HG03342 (cell line): ENCODE data around the gene GNPTAB.
"Not testable (repeated sequence)": the region's sequence is repeated elsewhere in the genome, so short reads cannot be mapped to it uniquely, and the experiment has no call there.

Source experiments
- ATAC-seq: cut with Tn5 transposase; IDR thresholded peaks from one replicate; pipeline ENCODE4 v1.9.1; 2021; ENCODE audit warnings: mild to moderate bottlenecking, moderate library complexity; ENCODE audit not compliant: unreplicated experiment

GNPTAB gene

DNA sequence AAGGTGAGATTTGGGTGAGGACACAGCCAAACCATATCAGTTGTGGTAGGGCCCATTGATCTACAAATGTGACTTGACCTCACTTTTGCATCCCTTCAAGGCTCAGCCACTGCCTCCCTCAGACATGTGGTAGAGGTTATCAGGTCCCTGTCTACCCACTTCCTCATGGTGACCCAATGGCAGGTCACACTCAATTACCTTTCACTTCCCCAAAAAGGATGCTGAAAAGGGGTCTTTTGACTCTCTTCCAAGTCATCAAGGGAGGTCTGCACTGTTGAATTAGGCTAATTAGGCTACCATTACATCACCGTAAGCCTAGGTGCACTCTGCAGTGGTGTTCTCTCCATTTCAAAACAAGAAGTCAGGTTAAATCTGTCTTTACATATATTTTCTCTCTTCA, 24.0 kb upstream of the GNPTAB start:
- ATAC-seq, result peak; percentile 46

DNA sequence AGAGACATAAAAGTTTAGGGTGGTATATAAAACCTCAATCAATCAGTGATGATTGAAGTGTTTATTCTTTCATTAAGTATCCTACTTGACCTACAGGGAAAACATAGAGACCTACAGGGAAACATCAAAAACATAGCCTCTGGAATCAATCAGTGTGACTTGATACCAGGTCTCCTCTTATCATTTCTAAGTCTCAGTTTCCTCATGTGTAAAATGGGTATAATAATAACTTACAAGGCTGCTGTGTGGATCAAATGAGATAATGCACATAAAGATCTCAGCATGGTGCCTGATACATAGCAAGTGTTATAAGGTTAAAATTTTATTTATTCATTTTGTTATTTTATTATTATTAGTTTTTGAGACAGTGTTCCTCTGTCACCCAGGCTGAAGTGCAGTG, 22.2 kb upstream of the GNPTAB start:
- ATAC-seq, result no peak

DNA sequence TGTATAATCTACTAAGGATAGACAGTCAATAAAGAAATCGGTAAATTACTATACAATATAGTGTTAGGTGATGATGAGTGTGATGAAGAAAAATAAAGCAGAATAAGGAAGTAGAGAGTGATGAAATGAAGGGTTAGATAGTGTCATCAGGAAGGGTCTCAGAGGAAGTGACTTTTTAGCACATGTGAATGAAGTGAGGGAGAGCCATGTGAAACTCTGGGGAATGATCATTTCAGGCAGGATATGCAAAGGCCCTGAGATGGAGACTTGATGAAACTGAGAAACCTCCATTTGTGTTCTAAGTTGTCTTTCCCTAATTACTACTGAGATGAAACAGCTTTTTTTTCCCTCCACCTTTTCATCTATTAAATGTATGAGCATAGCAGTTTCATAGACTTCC, 19.4 kb upstream of the GNPTAB start:
- peak; percentile 42 for ATAC-seq

GRCh38 chr12:101847325-101847724, 16.6 kb upstream of the GNPTAB start:
- ATAC-seq, result no peak

DNA sequence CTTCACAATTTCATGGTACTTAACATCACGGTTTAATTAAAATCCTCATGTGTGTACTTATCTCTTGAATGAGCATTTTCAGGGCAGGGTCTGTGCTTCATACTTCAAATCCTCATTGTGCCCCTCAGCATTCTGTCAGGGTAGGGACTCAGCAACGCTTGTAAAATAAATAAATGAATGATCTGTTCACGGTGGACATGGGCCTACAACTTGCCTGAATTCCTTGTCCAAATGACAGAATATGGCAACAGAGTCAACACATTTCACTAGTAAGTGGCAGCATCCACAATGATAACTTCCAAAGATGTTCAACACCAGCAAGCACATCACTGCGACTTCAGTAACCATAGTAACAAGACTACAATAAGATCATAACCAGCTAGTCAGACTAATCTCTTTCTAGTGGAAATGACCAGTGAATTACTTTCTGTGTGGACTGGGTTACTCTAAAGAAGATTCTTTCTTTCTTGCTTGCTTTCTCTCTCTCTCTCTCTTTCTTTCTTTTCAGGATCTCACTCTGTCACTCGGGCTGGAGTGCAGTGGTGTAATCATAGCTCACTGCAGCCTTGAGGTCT, 14.5 kb upstream of the GNPTAB start:
- ATAC-seq, result no peak

- ATAC-seq, result no peak
Observed at GRCh38 chr12:101841069-101841468, 10.3 kb upstream of the GNPTAB start.

DNA sequence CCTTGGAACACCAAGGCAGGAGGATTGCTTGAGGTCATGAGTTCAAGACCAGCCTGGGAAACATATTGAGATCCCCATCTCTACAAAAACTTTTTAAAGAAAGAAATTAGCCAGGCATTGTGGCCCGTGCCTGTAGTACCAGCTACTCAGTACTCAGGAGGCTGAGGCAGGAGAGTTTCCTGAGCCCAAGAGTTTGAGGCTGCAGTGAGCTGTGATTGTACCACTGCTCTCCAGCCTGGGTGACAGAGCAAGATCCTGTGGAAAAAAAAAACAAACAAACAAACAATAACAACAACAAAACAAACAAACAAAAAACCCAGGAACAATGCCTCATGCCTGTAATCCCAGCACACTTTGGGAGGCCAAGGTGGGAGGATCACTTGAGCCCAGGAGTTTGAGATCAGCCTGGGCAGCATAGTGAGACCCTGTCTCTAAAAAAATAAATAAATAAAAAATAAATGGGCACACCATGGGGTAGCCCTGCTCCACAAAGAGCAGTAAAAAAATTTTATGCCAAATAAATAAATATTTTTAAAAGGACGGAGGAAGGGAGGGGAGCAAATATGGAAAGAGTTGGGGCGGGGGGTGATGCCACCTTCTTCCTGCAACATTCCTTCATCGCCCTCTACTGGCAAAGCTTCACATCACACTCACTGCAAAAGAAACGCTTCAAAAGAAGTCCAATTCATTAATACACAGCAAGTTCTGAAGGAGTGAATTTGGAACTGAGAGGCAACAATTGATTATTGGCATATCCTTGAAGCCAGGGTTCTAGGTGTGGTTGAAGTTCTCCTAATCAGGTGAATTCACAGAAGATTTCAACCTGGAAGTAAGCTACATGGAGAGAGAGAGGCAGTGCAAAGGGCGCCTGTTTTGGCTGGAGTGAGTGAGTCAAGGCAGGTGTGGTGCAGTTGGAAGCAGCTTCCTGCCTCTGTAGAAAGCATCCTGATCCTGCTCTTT, 8.8 kb upstream of the GNPTAB start:
- ATAC-seq, result no peak

DNA sequence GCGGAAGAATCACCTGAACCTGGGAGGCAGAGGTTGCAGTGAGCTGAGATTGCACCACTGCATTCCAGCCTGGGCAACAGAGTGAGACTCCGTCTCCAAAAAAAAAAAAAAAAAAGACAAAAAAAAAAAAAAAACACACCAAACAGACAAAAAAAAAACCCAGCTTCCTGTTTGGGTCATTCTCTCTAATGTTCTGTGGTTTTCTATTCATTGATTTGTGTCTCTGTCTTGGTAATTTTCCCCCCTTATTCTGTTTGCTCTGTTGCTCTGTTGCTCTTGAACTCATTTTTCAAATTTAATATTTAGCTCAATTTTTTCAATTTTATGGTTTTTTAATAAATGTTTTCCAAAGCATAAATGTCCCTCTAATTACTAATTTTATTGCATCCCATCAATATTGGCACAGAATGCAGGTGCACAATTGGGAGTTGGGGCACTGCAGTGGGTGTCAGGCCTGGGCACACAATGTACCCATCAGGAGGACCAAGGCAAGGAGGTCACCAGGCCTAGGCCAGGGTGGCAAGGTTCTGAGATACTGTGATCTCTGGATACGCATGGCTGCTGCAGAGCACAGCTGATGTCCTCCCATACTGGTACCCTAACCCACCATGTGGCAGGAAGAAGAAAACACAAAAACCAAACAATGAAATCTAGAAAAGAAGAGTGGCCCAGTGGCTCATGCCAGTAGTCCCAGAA, 8.0 kb upstream of the GNPTAB start:
- no peak for ATAC-seq

- ATAC-seq, result no peak
Observed at GRCh38 chr12:101832030-101832429, 1.3 kb upstream of the GNPTAB start.

GRCh38 chr12:101829639-101830366, 956 bp downstream of the GNPTAB start:
- no peak for ATAC-seq

GRCh38 chr12:101828463-101829196, 2.1 kb downstream of the GNPTAB start:
- no peak for ATAC-seq

DNA sequence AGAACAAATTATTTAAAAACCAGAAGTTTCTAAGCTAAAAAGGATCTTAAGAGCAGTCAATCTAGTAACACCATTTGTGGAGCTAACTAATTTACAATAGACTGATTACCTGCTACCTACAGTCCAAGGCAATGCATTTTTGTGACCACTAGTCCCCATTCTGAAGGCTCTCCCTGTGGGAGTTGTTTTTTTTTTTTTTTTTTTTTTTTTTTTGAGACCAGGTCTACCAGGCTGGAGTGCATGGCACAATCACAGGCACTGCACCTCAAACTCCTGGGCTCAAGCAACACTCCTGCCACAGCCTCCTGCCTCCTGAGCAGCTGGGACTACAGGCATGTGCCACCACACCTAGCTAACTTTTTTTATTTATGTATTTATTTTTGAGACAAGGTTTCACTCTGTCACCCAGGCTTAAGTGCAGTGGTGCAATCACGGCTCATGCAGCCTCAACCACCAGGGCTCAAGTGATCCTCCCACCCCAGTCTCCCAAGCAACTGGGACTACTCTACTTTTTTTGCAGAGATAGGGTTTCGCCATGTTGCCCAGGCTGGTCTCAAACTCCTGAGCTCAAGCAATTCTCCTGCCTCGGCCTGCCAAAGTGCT, 3.9 kb downstream of the GNPTAB start:
- ATAC-seq, result no peak

- ATAC-seq, result no peak
Observed at GRCh38 chr12:101824831-101825230, 5.9 kb downstream of the GNPTAB start.

- ATAC-seq, result peak; percentile 91
Observed at GRCh38 chr12:101823891-101824290, 6.9 kb downstream of the GNPTAB start.

- ATAC-seq, result no peak
Observed at GRCh38 chr12:101823039-101823438, 7.7 kb downstream of the GNPTAB start.

DNA sequence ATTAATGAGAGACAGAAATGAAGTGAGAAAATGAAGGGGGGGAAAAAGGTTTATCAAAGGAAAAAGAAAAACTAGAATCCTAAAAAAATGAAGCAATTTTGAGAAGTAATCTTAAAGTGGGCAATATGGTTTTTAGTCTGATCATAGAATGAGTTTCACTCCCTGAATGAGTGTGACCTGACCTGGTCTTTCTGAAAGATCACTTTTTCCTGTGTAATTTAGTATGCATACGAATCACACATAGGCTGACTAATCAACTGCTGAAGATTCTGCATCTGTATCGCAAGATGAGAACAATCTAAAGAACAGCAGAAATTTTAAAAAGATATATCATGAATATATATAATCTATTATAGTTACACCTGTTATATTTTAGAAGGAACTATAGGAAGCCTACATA, 11.3 kb downstream of the GNPTAB start:
- no peak for ATAC-seq

- not testable (repeated sequence) for ATAC-seq
Observed at GRCh38 chr12:101818689-101819088, 12.1 kb downstream of the GNPTAB start.

DNA sequence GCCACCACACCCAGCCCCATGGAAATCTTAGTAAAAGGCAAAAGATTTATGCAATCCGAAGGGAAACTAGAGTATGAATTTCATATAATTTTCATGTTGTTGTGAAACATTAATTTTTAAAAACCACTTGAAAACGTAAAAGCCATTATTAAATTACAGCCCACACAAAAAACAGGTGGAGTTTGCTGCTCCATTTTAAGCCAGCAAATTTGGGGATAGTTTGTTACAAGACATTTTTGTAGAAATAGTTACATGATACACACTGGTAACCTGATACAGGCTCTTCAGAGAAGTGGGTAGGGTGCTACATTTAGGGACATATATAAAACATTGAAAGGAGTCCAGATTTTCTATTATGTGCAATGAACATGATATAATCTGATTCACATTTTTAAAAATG, 17.6 kb downstream of the GNPTAB start:
- no peak for ATAC-seq

DNA sequence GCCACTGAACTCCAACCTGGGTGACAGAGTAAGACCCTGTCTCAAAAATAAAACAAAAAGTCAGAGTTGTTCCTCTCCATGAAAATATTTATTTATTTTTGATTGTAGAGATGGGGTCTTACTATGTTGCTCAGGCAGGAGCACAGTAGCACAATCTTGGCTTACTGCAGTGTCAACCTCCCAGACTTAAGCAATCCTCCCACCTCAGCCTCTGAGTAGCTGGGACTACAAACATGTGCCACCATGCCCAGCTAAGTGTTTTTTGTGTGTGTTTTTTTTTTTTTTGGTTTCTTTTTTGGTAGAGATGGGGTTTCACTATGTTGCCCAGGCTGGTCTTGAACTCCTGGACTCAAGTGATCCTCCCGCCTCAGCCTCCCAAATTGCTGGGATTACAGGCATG, 18.0 kb downstream of the GNPTAB start:
- not testable (repeated sequence) for ATAC-seq

DNA sequence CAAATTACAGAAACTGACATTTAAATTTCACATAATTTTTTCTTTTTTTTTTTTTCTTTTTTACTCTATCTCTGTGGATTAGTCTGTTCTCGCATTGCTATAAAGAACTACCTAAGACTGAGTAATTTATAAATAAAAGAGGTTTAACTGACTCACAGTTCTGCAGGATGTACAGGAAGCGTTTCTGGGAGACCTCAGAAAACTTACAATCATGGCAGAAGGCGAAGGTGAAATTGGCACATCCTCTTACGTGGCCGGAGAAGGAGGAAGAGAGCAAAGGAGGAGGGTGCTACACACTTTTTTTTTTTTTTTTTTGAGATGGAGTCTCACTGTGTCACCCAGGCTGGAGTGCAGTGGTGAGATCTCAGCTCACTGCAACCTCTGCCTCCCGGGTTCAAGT, 19.4 kb downstream of the GNPTAB start:
- not testable (repeated sequence) for ATAC-seq
